H1 (cell line): ENCODE results near the gene QDPR. TPM values are rescaled to one million over a fixed set of nuclear protein-coding genes. Genes with fewer than 3 reads are reported as not detected.

Experiments used
- ASH2L ChIP-seq: fragments of 200-600, 300-600 bp; sonication (generic); IDR thresholded peaks from one replicate; pipeline ENCODE4 v1.7.1; 2017; ENCODE audit warnings: low read length
- BACH1 ChIP-seq: IDR thresholded peaks from 2 replicates; pipeline ENCODE4 v1.6.1; 2012; ENCODE audit warnings: low read length, improper control_type of control experiment
- CBX5 ChIP-seq: fragments of 300-800, 300-1000 bp; sonication (generic); IDR thresholded peaks from 2 replicates; pipeline ENCODE4 v1.7.1; 2016; ENCODE audit warnings: antibody characterized with exemption, low read length, low read depth
- CBX8 ChIP-seq: fragments of 300-800, 300-1000 bp; sonication (generic); IDR thresholded peaks from 2 replicates; pipeline ENCODE4 v1.7.1; 2016; ENCODE audit warnings: low read depth, low read length, borderline replicate concordance
- CHD1 ChIP-seq: IDR thresholded peaks from 2 replicates; pipeline ENCODE4 v1.6.1; 2012; ENCODE audit warnings: low read depth, low read length, improper control_type of control experiment
- GABPA ChIP-seq: IDR thresholded peaks from 2 replicates; pipeline ENCODE4 v1.6.1; 2011; ENCODE audit warnings: mild to moderate bottlenecking, low read length, moderate library complexity, borderline replicate concordance; ENCODE audit not compliant: insufficient read depth
- RAD21 ChIP-seq, 2 experiments: IDR thresholded peaks in 1 of 2; conservative IDR thresholded peaks in 1 of 2; 2 replicates each; pipeline ENCODE4 v1.6.1; 2011; ENCODE audit warnings: low read depth in 2 of 2, low read length in 2 of 2, improper control_type of control experiment in 1 of 2, inconsistent platforms in 1 of 2, mild to moderate bottlenecking in 1 of 2, moderate library complexity in 1 of 2
- RXRA ChIP-seq: IDR thresholded peaks from 2 replicates; pipeline ENCODE4 v1.6.1; 2011; ENCODE audit warnings: low read depth, mild to moderate bottlenecking, low read length, moderate library complexity; ENCODE audit not compliant: insufficient read depth
- SIX5 ChIP-seq: IDR thresholded peaks from 2 replicates; pipeline ENCODE4 v1.6.1; 2011; ENCODE audit warnings: mild to moderate bottlenecking, low read depth, low read length
- SUZ12 ChIP-seq: fragments of 200-600 bp; sonication (generic); IDR thresholded peaks from 2 replicates; pipeline ENCODE4 v1.6.1; 2012; ENCODE audit warnings: mild to moderate bottlenecking, inconsistent platforms, low read length, moderate library complexity, mixed read lengths
- TAF1 ChIP-seq: IDR thresholded peaks from 2 replicates; pipeline ENCODE4 v1.6.1; 2011; ENCODE audit warnings: mild to moderate bottlenecking, low read depth, low read length
- ZNF274 ChIP-seq: IDR thresholded peaks from 2 replicates; pipeline ENCODE4 v1.7.0; 2012; ENCODE audit warnings: low read length, borderline replicate concordance; ENCODE audit errors: extremely low read depth
- polyA plus RNA-seq, 7 experiments: library from polyadenylated mRNA; depleted of rRNA in 3 of 7; stranded (reverse) in 5 of 7; unstranded in 2 of 7; fragments of >200 nt in 5 of 7; fragments of 200-250 nt in 2 of 7; gene quantifications; 1 replicate in 5 of 7; 2 replicates in 1 of 7; 4 replicates in 1 of 7; pipeline versions ENCODE4 v1.2.1 to v1.2.3, GENCODE V29; 2011 to 2013; ENCODE audit warnings: missing spikeins in 2 of 7, mixed read lengths in 2 of 7
- total RNA-seq: library from RNA; stranded (reverse); fragmentation: NEBNext Ultra II Directional; extraction: Animal tissue kit (Norgen Biotek cat#: 25700); gene quantifications from 2 replicates; pipeline ENCODE4 v1.2.1, GENCODE V29; 2021
- TF ChIP-seq, protein P1 (sequence below): fragments of 300-600 bp; sonication (generic); IDR thresholded peaks from 2 replicates; pipeline ENCODE4 v1.7.1; 2012; ENCODE audit warnings: low read length, moderate library complexity, mild to moderate bottlenecking, inconsistent platforms; ENCODE audit not compliant: insufficient replicate concordance

The QDPR gene
- total and polyA plus RNA-seq, 2 of the 8 experiments (the other 6 are each of a cell fraction or from before 2014, with no cell fraction given), result 33.6 to 35.9 TPM

DNA sequence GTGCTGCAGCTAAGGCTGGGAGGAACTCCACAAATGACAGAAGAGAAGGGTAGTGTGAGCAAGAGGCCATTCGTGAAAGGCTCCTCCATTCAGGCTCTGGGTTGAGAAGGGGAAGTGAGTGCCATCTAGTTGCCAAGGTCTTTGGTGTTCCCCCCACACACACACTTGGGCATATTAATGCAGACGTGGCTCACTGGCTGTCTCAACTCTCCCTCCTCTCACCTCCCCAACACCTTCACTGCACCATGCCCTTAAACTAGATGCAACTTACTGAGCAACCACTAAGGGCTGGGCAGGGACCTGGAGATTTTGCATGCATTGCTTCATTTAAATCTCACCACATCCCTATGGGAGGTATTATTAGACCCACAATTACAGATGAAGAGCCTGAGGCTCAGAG is 11.8 kb upstream of the QDPR start (continued):
- TF ChIP-seq, protein P1, sequence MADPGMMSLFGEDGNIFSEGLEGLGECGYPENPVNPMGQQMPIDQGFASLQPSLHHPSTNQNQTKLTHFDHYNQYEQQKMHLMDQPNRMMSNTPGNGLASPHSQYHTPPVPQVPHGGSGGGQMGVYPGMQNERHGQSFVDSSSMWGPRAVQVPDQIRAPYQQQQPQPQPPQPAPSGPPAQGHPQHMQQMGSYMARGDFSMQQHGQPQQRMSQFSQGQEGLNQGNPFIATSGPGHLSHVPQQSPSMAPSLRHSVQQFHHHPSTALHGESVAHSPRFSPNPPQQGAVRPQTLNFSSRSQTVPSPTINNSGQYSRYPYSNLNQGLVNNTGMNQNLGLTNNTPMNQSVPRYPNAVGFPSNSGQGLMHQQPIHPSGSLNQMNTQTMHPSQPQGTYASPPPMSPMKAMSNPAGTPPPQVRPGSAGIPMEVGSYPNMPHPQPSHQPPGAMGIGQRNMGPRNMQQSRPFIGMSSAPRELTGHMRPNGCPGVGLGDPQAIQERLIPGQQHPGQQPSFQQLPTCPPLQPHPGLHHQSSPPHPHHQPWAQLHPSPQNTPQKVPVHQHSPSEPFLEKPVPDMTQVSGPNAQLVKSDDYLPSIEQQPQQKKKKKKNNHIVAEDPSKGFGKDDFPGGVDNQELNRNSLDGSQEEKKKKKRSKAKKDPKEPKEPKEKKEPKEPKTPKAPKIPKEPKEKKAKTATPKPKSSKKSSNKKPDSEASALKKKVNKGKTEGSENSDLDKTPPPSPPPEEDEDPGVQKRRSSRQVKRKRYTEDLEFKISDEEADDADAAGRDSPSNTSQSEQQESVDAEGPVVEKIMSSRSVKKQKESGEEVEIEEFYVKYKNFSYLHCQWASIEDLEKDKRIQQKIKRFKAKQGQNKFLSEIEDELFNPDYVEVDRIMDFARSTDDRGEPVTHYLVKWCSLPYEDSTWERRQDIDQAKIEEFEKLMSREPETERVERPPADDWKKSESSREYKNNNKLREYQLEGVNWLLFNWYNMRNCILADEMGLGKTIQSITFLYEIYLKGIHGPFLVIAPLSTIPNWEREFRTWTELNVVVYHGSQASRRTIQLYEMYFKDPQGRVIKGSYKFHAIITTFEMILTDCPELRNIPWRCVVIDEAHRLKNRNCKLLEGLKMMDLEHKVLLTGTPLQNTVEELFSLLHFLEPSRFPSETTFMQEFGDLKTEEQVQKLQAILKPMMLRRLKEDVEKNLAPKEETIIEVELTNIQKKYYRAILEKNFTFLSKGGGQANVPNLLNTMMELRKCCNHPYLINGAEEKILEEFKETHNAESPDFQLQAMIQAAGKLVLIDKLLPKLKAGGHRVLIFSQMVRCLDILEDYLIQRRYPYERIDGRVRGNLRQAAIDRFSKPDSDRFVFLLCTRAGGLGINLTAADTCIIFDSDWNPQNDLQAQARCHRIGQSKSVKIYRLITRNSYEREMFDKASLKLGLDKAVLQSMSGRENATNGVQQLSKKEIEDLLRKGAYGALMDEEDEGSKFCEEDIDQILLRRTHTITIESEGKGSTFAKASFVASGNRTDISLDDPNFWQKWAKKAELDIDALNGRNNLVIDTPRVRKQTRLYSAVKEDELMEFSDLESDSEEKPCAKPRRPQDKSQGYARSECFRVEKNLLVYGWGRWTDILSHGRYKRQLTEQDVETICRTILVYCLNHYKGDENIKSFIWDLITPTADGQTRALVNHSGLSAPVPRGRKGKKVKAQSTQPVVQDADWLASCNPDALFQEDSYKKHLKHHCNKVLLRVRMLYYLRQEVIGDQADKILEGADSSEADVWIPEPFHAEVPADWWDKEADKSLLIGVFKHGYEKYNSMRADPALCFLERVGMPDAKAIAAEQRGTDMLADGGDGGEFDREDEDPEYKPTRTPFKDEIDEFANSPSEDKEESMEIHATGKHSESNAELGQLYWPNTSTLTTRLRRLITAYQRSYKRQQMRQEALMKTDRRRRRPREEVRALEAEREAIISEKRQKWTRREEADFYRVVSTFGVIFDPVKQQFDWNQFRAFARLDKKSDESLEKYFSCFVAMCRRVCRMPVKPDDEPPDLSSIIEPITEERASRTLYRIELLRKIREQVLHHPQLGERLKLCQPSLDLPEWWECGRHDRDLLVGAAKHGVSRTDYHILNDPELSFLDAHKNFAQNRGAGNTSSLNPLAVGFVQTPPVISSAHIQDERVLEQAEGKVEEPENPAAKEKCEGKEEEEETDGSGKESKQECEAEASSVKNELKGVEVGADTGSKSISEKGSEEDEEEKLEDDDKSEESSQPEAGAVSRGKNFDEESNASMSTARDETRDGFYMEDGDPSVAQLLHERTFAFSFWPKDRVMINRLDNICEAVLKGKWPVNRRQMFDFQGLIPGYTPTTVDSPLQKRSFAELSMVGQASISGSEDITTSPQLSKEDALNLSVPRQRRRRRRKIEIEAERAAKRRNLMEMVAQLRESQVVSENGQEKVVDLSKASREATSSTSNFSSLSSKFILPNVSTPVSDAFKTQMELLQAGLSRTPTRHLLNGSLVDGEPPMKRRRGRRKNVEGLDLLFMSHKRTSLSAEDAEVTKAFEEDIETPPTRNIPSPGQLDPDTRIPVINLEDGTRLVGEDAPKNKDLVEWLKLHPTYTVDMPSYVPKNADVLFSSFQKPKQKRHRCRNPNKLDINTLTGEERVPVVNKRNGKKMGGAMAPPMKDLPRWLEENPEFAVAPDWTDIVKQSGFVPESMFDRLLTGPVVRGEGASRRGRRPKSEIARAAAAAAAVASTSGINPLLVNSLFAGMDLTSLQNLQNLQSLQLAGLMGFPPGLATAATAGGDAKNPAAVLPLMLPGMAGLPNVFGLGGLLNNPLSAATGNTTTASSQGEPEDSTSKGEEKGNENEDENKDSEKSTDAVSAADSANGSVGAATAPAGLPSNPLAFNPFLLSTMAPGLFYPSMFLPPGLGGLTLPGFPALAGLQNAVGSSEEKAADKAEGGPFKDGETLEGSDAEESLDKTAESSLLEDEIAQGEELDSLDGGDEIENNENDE, result no peak
- TF ChIP-seq RXRA (no peak), CBX5 (no peak), SIX5 (no peak), ASH2L (no peak), BACH1 (no peak), RAD21 (IDR thresholded peaks at IDR 0.05 in 1 of 2, conservative IDR thresholded peaks at IDR 0.05 in 1 of 2; ENCODE audit: low read depth in 2 of 2, low read length in 2 of 2) (no peak), CHD1 (no peak), CBX8 (no peak), GABPA (no peak), TAF1 (no peak), SUZ12 (no peak), ZNF274 (no peak)
